Coronary artery (tissue), 2 donors: ENCODE data around the gene TIGD1.

Source experiments
- DNase-seq: peaks from one replicate; pipeline ENCODE4 v3.0.0-alpha.2; 2017; ENCODE audit warnings: low spot score
- H3K27ac ChIP-seq, 2 donors: fragments of 200-600 bp; sonication (generic); one replicate each; pipeline ENCODE4 v1.5.1; 2016 to 2019
- H3K4me3 ChIP-seq: fragments of 200-600 bp; sonication (generic); 2 replicates; pipeline ENCODE4 v1.5.1; 2016; ENCODE audit warnings: mild to moderate bottlenecking, moderate library complexity
- CTCF ChIP-seq: fragments of 200-600 bp; sonication (generic); IDR thresholded peaks from one replicate; pipeline ENCODE4 v1.5.1; 2019; ENCODE audit warnings: antibody characterized with exemption

Gene TIGD1

GRCh38 chr2:232525791-232526371, 24.5 kb downstream of the TIGD1 start, which contains the start of gene CHRND:
Gene CHRND (plus strand): TSS chr2:232526160. CDS start chr2:232526216, 56 bp downstream.
- H3K27ac ChIP-seq = no peak within 1 kb of the TSS
- no peak within 1 kb of the TSS for H3K4me3 ChIP-seq
- no peak for DNase-seq
- no peak for TF ChIP-seq CTCF

- no peak for TF ChIP-seq CTCF
- DNase-seq = no peak
- H3K27ac ChIP-seq = no peak overlapping the region
- no peak overlapping the region for H3K4me3 ChIP-seq
These were observed 25.2 kb downstream of the TIGD1 start for GRCh38 chr2:232525199-232525598.

- TF ChIP-seq CTCF = no peak
- no peak overlapping the region for H3K27ac ChIP-seq
- no peak for DNase-seq
These were observed 25.6 kb downstream of the TIGD1 start for GRCh38 chr2:232524771-232525170.

GRCh38 chr2:232523682-232524597, 26.4 kb downstream of the TIGD1 start:
- peak overlapping the region; percentile 46 for H3K4me3 ChIP-seq
- TF ChIP-seq CTCF = no peak
- no peak for DNase-seq
- H3K27ac ChIP-seq = no peak overlapping the region

More at GRCh38 chr2:232524771-232525170, 25.6 kb downstream of the TIGD1 start:
- H3K4me3 ChIP-seq = no peak overlapping the region

GRCh38 chr2:232523402-232523681, 27.0 kb downstream of the TIGD1 start:
- no peak overlapping the region for H3K27ac ChIP-seq
- TF ChIP-seq CTCF = no peak
- no peak for DNase-seq
- H3K4me3 ChIP-seq = peak overlapping the region; percentile 46

- no peak for DNase-seq
- no peak overlapping the region for H3K27ac ChIP-seq
- no peak for TF ChIP-seq CTCF
- H3K4me3 ChIP-seq = peak overlapping the region; percentile 65
These were observed 27.5 kb downstream of the TIGD1 start for GRCh38 chr2:232522623-232523401.
